Upper lobe of left lung (tissue), 4 donors: Measurements from ENCODE around the gene OLFML1.

Experiments
- POLR2A ChIP-seq, 4 donors: fragments of 450-650 bp; IDR thresholded peaks; one replicate each; pipeline ENCODE4 v1.5.1; 2016 to 2017; ENCODE audit warnings: antibody characterized with exemption in 4 of 4, mild to moderate bottlenecking in 2 of 4
- TF ChIP-seq, protein P1 (sequence below), 6 experiments: fragments of 450-650 bp in 4 of 6; fragments of 200-600 bp in 2 of 6; sonication (generic) in 2 of 6; IDR thresholded peaks; one replicate each; pipeline ENCODE4 v1.5.1; 2016 to 2019; ENCODE audit warnings: antibody characterized with exemption in 6 of 6

- TF ChIP-seq, protein P1, sequence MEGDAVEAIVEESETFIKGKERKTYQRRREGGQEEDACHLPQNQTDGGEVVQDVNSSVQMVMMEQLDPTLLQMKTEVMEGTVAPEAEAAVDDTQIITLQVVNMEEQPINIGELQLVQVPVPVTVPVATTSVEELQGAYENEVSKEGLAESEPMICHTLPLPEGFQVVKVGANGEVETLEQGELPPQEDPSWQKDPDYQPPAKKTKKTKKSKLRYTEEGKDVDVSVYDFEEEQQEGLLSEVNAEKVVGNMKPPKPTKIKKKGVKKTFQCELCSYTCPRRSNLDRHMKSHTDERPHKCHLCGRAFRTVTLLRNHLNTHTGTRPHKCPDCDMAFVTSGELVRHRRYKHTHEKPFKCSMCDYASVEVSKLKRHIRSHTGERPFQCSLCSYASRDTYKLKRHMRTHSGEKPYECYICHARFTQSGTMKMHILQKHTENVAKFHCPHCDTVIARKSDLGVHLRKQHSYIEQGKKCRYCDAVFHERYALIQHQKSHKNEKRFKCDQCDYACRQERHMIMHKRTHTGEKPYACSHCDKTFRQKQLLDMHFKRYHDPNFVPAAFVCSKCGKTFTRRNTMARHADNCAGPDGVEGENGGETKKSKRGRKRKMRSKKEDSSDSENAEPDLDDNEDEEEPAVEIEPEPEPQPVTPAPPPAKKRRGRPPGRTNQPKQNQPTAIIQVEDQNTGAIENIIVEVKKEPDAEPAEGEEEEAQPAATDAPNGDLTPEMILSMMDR (IDR thresholded peaks at IDR 0.05) = no peak
- TF ChIP-seq POLR2A (IDR thresholded peaks at IDR 0.05) = no peak
Observed at GRCh38 chr11:7445564-7445963, 39.7 kb upstream of the OLFML1 start.
